GM21367 (cell line): ENCODE results near the gene STEAP1.
"Not testable (repeated sequence)": the region's sequence is repeated elsewhere in the genome, so short reads cannot be mapped to it uniquely, and the experiment has no call there.

Experiments
- ATAC-seq: cut with Tn5 transposase; IDR thresholded peaks from one replicate; pipeline ENCODE4 v1.9.1; 2021; ENCODE audit not compliant: unreplicated experiment

The STEAP1 gene

GRCh38 chr7:90153943-90154771 is at the start of gene STEAP1:
STEAP1 (plus strand) TSS chr7:90154469; CDS start chr7:90159789, 5,320 bp downstream.
- peak; percentile 98 for ATAC-seq

GRCh38 chr7:90114972-90115371 is 39.3 kb upstream of the STEAP1 start:
- not testable (repeated sequence) for ATAC-seq

- not testable (repeated sequence) for ATAC-seq
These were observed 35.6 kb upstream of the STEAP1 start for GRCh38 chr7:90118551-90119177.

- ATAC-seq = no peak
These were observed 34.9 kb upstream of the STEAP1 start for GRCh38 chr7:90119178-90119971.

- ATAC-seq = not testable (repeated sequence)
These were observed 34.1 kb upstream of the STEAP1 start for GRCh38 chr7:90120205-90120604.

- ATAC-seq = not testable (repeated sequence)
These were observed 22.5 kb upstream of the STEAP1 start for GRCh38 chr7:90131746-90132145.

GRCh38 chr7:90147079-90147960 is 6.9 kb upstream of the STEAP1 start:
- ATAC-seq = not testable (repeated sequence)

- ATAC-seq = not testable (repeated sequence)
These were observed 4.8 kb upstream of the STEAP1 start for GRCh38 chr7:90149428-90149827.

- not testable (repeated sequence) for ATAC-seq
These were observed 2.4 kb upstream of the STEAP1 start for GRCh38 chr7:90151884-90152283.

GRCh38 chr7:90152642-90153253 is 1.5 kb upstream of the STEAP1 start:
- ATAC-seq = not testable (repeated sequence)

- ATAC-seq = no peak
These were observed 937 bp downstream of the STEAP1 start for GRCh38 chr7:90155206-90155605.

- not testable (repeated sequence) for ATAC-seq
These were observed 3.1 kb downstream of the STEAP1 start for GRCh38 chr7:90157331-90157730.

GRCh38 chr7:90157761-90158350 is 3.6 kb downstream of the STEAP1 start:
- ATAC-seq = not testable (repeated sequence)

GRCh38 chr7:90163534-90163933 is 9.3 kb downstream of the STEAP1 start:
- no peak for ATAC-seq

- no peak for ATAC-seq
These were observed 11.5 kb downstream of the STEAP1 start for GRCh38 chr7:90165724-90166123.

- ATAC-seq = no peak
These were observed 11.9 kb downstream of the STEAP1 start for GRCh38 chr7:90166153-90166552.

- no peak for ATAC-seq
These were observed 13.1 kb downstream of the STEAP1 start for GRCh38 chr7:90167361-90167760.

- no peak for ATAC-seq
These were observed 15.6 kb downstream of the STEAP1 start for GRCh38 chr7:90169891-90170290.

- no peak for ATAC-seq
These were observed 17.9 kb downstream of the STEAP1 start for GRCh38 chr7:90172121-90172520.

- ATAC-seq = no peak
These were observed 18.4 kb downstream of the STEAP1 start for GRCh38 chr7:90172624-90173023.
